Activated CD8-positive, alpha-beta memory T cell treated with anti-CD3 and anti-CD28 coated beads, Interleukin-2, amount 50 U/mL, for 48 hours (primary cell): ENCODE data around the gene TEX2.
"Not testable (repeated sequence)": the region's sequence is repeated elsewhere in the genome, so short reads cannot be mapped to it uniquely, and the experiment has no call there.

Source experiments
- DNase-seq: peaks from one replicate; pipeline ENCODE4 v3.0.0-alpha.2; 2020

TEX2 gene

DNA sequence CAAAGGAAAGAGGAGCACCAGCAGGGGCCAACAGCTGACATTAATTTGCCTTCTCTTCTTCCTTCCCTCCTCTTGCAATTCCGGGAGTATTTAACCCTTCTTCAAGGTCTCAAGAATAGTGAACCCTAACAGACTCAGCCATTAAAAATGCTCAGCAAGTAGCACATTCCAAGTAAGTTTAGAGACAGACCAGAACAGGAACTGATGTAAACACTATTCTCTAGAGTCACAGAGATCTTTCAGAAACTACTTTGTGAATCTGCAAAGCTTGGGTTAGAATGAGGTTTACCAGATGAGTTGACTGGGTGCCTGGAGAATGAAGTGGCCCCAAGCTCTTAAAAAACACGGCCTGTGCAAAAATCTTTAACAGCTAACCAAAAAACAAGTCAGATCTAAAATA, 50.9 kb downstream of the TEX2 start:
- no peak for DNase-seq

DNA sequence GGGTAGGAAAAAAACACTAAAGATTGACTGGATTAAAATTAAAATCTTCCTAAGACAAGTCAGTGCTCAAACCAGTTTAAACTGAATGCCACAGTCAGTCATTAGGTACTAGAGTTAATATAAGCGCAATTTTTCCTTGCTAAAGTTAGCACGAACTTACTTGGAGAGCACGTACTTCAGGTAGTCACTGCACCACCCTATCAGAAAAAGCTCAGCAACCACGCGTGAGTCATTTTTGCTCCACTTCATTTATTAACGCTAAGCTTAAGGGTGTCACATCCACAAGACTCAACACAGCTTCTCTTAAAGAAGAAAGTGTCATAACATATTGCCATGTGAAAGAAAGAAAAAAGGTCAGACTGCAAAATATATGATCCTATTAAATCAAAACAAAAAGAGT, 53.1 kb downstream of the TEX2 start:
- no peak for DNase-seq

DNA sequence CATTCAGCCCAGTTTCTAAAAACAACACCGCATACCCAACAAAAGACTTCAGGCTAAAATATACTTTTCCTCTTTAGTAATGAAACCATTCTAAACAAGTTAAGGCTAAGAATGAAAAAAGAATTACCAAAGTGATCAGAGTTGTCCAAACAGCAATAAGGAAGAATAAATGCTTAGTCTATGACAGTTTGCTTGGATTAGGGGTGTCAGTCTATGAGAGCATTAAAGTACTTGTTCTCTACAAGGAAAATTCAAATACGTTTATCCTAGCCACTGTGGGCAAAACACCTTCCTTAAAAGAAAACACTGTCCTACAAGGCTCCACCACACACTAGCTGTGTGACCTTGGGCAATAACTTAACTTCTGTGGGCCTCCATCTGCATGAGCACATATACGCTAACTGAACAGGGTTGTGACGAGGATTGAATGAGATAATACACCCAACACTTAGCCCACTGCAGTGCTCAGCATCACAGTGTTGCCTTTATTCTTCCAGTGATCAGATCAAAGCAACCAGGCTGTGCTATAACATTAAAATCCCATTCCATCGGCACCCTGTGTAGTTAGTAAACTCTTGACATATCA, 53.6 kb downstream of the TEX2 start:
- DNase-seq, result no peak

DNA sequence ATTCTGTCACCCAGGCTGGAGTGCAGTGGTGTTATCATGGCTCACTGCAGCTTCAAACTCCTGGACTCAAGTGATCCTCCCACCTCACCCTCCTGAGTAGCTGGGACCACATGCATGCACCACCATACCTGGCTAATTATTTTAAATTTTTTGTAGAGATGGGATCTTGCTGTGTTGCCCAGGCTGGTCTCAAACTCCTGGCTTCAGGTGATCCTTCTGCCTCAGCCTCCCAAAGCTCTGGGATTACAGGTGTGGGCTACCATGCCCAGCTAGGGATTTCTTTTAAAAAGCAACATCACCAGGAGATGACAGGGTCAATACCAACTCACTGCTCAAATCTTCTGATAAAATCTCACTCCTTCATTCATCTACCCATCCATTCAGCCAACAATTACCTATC, 54.4 kb downstream of the TEX2 start:
- DNase-seq, result not testable (repeated sequence)

DNA sequence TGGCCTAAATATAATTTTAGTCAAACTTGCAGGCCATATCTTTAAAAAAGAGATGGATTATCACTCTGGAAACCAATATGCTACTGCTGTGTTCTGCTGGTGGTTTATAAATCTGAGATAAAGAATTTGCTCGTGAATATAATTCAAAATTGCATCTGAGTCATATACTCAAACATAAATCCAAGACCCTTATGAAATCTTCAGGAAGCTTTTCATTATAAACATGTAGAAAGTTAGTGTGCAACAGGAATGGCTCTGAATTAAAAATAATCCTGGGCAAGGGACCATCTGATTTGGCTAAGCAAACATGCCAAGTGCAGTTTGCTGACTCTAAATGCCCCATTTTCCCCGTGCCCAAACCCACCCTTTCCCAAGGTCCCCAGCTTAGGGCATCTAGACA, 57.3 kb downstream of the TEX2 start:
- no peak for DNase-seq

DNA sequence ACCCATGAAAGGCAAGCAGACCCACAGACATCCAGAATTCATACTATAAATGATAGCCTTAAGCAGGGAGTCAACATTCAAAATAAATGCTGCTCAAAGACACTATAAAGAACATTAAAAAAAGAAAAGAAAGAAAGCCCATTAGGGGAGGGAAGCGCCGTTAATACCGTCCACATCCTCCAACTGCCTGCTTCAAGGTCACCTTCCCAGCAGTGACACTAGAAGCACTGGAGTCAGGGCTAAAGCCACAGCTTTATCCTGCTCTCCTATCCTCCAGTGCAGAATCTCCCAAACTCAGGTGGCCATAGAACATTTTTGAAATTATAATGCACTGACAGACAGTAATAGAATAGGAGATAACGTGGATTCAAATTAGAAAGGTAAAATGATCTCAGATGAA, 59.4 kb downstream of the TEX2 start:
- DNase-seq, result no peak

DNA sequence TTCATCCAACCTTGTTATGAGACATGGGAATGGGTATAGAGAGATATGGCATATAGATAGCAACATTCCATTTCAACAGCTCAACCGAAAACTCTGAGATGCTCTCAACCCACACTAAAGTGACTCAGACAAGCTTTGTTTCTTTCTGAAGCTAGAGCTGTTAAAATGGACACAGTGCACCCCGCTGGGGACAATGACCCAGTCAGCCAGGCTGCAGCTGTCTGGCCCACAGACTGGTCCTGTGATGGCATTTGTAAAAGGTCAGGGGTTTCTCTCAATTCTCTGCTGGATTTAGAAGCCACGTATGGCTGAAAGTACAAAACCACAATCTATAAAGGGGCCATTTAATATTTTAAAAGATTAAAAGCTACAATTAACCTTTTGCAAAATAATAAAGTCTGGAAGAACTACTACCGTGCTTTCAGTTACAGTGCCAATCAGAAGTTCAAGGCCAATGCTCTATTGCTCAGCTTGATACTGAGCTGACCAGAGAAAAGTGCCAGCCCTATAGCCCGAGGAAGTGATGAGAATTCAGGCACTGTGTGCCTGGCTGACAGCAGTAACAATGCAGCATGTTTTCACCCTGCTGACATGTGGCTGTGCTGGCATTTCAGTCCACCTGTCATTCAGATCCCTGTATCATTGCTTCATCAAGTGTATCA, 60.2 kb downstream of the TEX2 start:
- DNase-seq, result no peak

DNA sequence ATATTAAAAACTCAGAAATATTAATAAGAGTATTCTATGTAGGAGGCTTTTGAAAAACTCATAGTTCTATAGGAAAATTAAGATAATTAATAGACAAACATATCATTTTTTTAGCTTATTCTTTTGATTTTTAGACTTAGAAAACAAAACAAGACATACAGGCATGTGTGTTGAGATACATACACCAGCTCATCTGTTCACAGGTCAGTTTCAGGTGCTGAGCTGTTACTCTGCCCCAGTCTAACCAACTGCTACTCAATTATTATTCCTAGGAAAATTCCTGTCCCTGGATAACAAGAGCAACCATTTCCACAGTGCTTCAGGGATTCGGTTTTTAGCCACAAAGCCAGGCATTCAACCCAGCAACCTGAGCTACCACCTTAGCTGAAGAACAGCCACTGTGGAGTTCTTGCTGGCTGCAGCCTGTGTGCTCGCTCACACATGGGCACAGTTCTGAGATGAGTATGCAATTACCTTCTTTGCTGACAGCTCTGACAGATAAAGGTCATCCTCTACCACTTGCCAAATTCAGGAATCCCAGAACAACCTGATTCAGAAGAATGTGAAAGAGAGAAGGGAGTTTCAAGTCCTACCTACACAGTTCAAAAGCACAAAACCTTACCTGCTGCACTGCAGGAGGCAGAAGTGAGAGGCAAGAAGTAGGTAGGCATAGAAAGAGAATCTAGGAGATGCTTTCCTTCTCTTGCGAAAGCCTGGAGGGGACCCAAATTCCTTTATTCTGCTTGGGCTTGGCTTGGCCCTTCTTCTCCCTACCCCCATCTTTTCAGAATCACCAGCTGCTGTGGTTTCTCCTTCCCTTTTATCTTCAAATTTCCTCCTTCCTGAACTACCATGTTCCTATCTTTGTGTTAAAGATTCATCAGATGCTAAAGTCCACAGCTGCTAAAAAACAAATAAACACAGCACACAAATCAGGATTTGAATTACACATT, 62.7 kb downstream of the TEX2 start:
- DNase-seq, result no peak

DNA sequence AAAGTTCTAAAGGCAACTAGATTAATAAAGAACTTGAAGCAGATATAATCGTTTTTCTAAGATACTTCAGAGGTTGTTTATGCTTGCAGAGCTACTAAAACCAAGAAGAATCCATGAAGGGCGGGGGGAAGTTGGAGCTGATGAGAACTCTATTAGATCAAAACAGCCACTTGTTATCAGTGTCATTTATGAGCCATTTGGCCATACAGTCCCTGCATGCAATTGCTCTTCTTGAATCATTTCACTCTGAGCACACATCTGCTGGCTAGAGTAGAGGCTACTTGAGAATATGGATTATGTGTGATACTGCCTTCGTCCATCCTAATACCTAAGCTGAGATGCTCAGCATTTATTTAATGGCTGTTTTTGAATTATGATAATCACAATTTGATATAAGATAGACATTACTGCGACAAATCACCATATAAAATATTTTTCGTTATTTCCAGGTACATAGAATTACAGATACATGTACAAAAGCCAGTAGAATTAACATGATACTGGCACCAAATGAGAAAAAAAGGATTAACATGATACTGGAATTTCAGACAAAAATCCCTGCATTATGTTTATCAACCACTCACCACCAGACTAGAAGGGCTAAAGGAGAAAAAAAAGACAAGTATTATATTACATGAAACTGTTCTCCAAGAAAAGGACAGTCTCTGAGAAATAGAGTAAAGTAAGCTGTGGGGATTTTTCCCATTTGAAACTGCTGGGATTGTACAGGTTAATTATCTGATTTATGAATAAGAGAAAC, 64.5 kb downstream of the TEX2 start:
- DNase-seq, result no peak

DNA sequence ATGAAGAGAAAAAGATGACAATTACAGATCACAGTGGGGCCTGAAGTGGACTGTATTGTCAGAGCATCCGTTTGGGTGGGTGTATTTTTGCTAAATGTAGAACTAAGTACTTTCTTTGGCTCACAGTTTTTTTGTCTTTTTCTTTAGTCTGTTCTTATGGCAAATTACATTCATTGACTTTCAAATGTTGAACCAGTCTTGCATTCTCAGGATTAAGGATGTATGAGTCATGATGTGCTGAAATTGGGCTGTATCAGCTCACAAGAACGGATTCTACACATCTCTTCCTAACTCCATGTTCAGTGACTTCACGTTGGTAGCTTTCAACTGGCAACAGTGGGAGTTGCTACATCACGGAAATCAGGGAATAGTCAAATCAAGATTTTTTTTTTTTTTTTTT, 66.5 kb downstream of the TEX2 start:
- DNase-seq, result no peak

DNA sequence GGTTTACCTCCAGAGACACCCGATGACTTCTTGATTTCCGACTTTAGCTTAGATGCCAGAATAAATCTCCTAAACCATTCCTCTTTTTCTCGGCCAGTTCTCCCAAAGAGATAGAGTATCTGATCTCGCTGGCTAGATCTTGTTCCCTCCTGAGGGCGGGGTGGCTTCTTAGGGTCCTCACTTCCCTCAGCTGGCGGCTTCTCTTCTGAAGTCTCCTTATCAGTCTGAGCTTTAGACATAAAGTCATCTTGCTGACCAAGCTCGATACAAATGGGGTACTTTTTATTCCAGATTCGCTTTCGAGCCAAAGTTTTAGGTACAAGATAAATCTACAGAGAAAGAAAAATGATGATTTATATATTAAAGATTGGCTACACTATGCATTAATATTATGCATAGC, 69.5 kb downstream of the TEX2 start:
- DNase-seq, result no peak

DNA sequence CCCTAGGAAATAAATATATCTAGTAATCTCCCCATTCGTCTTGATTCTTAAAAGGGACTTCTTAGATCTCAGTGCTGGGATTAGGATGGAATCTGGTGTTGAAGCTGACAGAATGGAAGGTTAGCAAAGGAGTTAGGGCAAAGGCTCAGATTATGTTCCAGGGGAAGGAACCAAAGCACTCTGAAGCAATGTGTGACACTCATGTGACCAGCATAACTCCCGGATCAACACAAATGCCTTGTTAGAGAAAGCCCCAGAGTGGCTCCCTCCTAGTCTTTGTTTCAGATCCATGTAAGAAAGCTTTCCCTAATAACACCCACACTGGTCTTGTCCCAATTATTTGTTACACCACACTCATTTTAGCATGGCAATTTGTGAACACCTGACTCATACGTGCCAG, 70.5 kb downstream of the TEX2 start:
- DNase-seq, result no peak

DNA sequence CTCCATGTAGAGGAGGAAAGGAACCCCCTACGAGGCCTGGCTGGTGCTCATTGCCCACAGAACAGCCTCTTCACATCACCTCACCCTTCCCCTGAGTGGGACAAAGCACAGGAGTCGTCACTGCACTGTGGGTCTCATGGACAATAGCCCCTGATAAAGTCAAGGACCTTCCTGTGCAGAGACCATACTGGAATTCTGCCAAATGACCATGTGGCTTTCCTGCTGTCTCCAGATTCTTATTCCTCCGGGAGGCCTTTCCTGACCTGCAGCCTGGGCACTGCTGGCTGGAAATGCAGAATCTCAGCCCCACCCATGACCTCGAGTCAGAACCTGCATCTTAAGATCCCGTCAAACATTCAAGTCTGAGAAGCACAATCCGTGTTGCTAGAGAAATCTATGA, 72.6 kb downstream of the TEX2 start:
- DNase-seq, result no peak

DNA sequence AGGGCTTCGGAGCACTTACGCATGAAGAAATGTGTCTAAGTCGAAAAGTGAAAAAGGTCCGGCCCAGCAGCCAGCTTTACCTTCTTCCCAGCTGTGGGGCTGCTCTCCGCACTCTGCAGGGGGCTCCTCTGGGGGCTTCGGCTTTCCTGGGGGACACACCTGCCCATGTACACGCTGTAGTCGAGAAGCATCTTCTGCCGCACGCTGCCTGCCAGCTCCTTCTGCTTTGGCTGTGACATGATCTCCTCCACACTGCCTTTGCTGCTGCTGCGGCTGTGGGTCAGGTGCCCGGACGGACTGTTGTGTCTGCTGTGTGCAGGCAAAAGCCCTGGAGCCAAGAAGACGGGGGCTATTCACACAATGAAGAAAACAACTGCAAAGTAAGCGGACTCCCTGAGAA, 75.0 kb downstream of the TEX2 start:
- no peak for DNase-seq

DNA sequence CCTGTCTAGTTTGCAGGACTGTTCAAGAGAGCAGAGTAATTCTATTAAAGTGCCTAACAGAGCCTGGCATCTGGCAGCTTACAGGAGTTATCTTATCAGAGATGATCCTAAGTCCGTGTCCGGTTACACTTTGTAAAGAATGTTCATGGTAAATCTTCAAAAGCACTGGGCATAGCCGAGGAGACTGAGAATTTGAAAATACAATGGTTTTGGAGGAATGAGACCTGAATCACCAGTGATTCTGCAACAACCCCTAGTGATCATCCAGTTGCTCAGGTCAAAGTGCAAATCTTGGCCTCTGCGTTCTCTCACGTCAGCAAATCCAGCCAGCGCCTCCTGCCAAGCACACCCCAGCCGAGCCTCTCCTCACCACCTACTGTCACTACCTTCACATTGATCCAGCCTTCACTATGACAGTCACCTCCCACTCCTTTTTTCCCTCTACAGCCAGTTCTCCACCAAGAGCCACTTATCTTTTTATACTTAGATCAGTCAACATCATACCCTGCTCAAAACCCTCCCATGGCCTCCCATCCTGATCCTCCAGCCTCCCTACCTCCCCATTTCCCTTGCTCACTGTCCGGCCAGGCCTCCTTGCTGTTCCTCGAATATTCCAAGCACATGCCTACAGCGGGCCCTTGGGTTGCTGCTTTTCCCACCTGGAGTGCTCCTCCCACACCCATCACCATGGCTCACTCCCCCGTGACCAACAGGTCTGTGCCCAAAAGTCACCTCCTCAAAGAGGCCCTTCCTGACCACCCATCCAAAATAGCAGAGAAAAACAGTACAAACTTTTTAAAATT, 75.8 kb downstream of the TEX2 start:
- no peak for DNase-seq

DNA sequence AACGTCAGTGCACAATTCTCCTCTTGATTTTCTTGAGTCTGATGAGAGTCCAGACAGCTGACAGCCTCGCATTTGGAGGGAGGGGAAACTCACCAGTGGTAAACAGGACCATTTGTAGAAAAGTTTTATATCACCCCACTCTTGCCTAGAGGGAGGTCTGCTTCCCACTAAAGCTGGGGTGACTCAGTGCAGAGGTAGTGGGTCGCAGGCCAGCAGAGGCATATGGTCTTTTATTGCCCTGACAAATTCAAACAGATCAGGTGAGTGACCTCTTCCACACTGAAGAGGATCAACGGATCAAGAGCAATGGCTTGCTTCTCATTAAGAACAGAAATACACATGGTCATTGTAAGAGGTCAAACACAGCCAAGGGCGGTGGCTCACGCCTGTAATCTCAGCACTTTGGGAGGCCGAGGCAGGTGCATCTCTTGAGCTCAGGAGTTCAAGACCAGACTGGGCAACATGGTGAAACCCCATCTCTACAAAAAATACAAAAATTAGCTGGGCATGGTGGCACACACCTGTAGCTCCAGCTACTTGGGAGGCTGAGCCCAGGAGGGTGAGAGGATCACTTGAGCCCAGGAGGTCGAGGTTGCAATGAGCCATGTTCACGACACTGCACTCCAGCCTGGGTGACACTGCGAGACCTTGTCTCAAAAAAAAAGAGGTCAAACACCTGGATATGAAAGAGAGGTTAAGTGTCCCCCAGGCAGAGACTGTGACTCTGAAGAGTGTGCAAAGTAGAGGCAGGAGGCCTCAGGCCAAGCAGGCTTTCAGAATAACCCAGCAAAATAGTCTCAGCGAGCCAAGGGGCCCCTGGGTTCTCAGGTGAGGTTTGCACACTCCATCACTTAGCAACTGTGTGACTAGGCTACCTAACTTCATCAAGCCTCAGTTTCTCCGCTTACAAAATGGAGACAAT, 76.6 kb downstream of the TEX2 start:
- no peak for DNase-seq

DNA sequence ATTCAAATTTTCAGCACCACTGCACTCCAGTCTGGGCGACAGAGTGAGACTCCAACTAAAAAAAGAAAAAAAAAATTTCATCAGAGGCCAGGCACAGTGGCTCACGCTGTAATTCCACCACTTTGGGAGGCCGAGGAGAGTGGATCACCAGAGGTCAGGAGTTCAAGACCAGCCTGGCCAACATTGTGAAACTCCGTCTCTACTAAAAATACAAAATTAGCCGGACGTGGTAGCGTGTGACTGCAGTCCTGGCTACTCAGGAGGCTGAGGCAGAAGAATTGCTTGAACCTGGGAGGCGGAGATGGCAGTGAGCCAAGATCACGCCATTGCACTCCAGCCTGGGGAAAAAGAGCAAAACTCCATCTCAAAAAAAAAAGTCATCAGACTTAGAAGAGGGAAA, 77.5 kb downstream of the TEX2 start:
- DNase-seq, result not testable (repeated sequence)

DNA sequence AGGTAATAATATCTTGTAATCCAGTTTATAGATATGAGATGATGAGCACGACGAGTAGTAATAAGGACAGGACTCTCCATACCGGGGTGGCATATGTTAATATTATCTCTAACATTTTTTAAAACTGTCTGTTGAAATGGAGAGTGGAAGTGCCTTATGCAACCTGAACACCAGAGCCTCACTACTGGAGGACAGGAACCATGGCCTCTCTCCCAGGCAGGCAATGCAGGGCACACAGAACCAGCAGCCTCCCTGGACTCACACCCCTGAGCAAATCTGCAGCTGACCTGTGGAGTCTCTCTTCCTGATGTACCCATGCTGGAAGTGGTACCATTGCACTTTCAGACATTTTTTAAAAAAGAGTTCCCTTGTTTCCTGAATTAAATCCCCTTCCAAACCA, 78.0 kb downstream of the TEX2 start:
- no peak for DNase-seq

DNA sequence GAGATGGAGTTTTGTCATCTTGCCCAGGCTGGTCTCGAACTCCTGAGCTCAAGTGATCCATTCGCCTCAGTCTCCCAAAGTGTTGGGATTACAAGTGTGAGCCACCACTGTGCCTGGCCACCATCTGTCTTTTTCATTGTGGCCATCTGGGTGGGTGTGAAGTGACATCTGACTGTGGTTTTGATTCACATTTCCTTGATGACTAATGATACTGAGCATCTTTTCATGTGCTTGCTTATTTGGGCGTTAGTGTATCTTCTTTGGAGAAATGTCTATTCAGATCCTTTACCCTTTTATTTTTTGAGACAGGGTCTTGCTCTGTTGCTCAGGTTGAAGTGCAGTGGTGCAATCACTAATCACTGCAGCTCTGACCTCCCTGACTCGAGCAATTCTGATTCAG, 79.2 kb downstream of the TEX2 start:
- DNase-seq, result peak; percentile 59

DNA sequence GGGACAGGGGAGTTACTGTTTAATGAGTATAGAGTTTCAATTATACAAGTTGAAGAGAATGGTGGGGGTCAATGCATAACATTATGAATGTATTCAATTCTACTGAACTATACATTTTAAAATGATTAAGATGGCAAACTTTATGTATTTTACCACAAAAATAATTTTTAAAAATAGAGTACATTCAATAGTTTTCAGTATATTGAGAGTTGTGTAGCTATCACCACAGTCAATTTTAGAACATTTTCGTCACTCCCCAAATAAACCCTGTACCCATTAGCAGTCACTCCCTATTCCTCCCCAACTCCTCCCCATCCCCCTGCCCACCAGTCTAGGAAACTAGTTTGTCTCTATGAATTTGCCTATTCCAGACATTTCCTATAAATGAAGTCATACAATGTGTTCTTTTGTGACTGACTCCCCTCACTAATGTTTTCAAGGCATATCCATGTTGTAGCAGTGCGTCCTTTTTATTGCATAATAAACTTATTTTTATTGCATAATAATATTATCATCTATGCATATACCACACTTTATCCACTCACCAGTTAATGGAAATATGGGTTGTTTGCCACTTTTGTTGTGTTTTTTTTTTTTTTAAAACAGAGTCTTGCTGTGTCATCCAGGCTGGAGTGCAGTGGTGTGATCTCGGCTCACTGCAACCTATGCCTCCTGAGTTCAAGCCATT, 80.6 kb downstream of the TEX2 start:
- no peak for DNase-seq
